K562 (cell line): ENCODE measurements around the gene SAP30L. TPM values are rescaled to one million over a fixed set of nuclear protein-coding genes. Genes with fewer than 3 reads are reported as not detected.

Source experiments
- ATAC-seq: fragments of 200-7000 bp; cut with Tn5 transposase; 3 replicates; pipeline ENCODE4 v1.9.1; 2020; ENCODE audit warnings: moderate library complexity
- BruUV-seq: library from RNA; stranded (reverse); fragments of 400-500 nt; replicated peaks from 2 replicates; lab custom pipeline; 2021; lab: Mats Ljungman, UMichigan
- CTCF ChIA-PET: fragments of 300-600 bp; formaldehyde crosslinking; extraction: SDS; loops from one replicate; lab custom pipeline; 2021; ENCODE audit warnings: low intra/inter-chr PET ratio; lab: Yijun Ruan, JAX
- POLR2A ChIA-PET: fragments of 300-600, 350-650 bp; sonication (Branson Sonifier 250); formaldehyde crosslinking; extraction: SDS; loops from one replicate; lab custom pipeline; 2021; ENCODE audit warnings: antibody characterized with exemption, inconsistent platforms; lab: Yijun Ruan, JAX
- DNase-seq, 4 experiments: peaks; one replicate each; pipeline versions ENCODE4 v3.0.0 to v3.0.0-alpha.2; 2011 to 2018; ENCODE audit warnings: low spot score in 3 of 4, mixed read lengths in 3 of 4; ENCODE audit errors: extremely low read depth in 1 of 4
- FAIRE-seq: peaks from 2 replicates; lab custom pipeline; 2011; peaks lifted over from hg19 to GRCh38; lab: Jason Lieb, UNC
- H2AFZ ChIP-seq: 2 replicates; pipeline ENCODE4 v1.6.0; 2011; ENCODE audit warnings: low read depth, low read length, control low read depth, inconsistent platforms
- H3K27ac ChIP-seq: fragments of 200-600 bp; 3 replicates; pipeline ENCODE4 v1.8.0; 2011; ENCODE audit warnings: low read depth, mild to moderate bottlenecking, control low read depth, inconsistent platforms, low read length, moderate library complexity, mixed read lengths; ENCODE audit errors: extremely low read depth
- H3K27me3 ChIP-seq, 2 experiments: fragments of 300-600 bp in 1 of 2; 2 replicates in 1 of 2; 3 replicates in 1 of 2; pipeline versions ENCODE4 v1.6.0 to v1.8.0; 2011; ENCODE audit warnings: inconsistent platforms in 2 of 2, low read length in 2 of 2, mild to moderate bottlenecking in 1 of 2, mixed read lengths in 1 of 2, moderate library complexity in 1 of 2; ENCODE audit not compliant: control insufficient read depth in 2 of 2, insufficient read depth in 2 of 2
- H3K36me3 ChIP-seq: fragments of 300-600 bp; 3 replicates; pipeline ENCODE4 v1.8.0; 2011; ENCODE audit warnings: mild to moderate bottlenecking, low read length, inconsistent platforms; ENCODE audit not compliant: control insufficient read depth, insufficient read depth
- H3K4me1 ChIP-seq, 2 experiments: fragments of 200-600 bp in 1 of 2; replicated peaks in 1 of 2; 2 replicates in 1 of 2; 3 replicates in 1 of 2; pipeline versions ENCODE4 v1.5.1 to v1.8.0; 2011; ENCODE audit warnings: inconsistent platforms in 2 of 2, low read length in 2 of 2, mild to moderate bottlenecking in 1 of 2, mixed read lengths in 1 of 2, moderate library complexity in 1 of 2; ENCODE audit not compliant: control insufficient read depth in 2 of 2, insufficient read depth in 2 of 2
- H3K4me2 ChIP-seq: 2 replicates; pipeline ENCODE4 v1.6.1; 2011; ENCODE audit warnings: low read length, control low read depth, inconsistent platforms, mixed read lengths; ENCODE audit not compliant: insufficient read depth
- H3K4me3 ChIP-seq: fragments of 200-600 bp; sonication (generic), shearing (Covaris generic); 2 replicates; pipeline ENCODE4 v1.5.1; 2016; ENCODE audit warnings: control low read depth, inconsistent platforms
- H3K79me2 ChIP-seq: fragments of 200-600 bp; 3 replicates; pipeline ENCODE4 v1.8.0; 2011; ENCODE audit warnings: low read length, inconsistent platforms; ENCODE audit not compliant: control insufficient read depth, insufficient read depth
- H3K9ac ChIP-seq, 2 experiments: 2 replicates each; pipeline versions ENCODE4 v1.6.0 to v1.6.1; 2011; ENCODE audit warnings: low read depth in 2 of 2, low read length in 2 of 2, control low read depth in 1 of 2, inconsistent platforms in 1 of 2, mild to moderate bottlenecking in 1 of 2, mixed read lengths in 1 of 2; ENCODE audit not compliant: insufficient read depth in 1 of 2
- H3K9me1 ChIP-seq: one replicate; pipeline ENCODE4 v1.6.0; 2011; ENCODE audit warnings: inconsistent platforms, mild to moderate bottlenecking, low read length, moderate library complexity; ENCODE audit not compliant: control insufficient read depth, insufficient read depth
- H3K9me3 ChIP-seq: replicated peaks from 2 replicates; pipeline ENCODE4 v1.5.1; 2011; ENCODE audit warnings: low read depth, low read length, inconsistent platforms; ENCODE audit not compliant: control insufficient read depth, insufficient read depth
- H4K20me1 ChIP-seq: replicated peaks from 2 replicates; pipeline ENCODE4 v1.6.1; 2011; ENCODE audit warnings: low read length, inconsistent platforms, mixed read lengths; ENCODE audit not compliant: control insufficient read depth, insufficient read depth
- BHLHE40 ChIP-seq: IDR thresholded peaks from 2 replicates; pipeline ENCODE4 v1.6.1; 2011; ENCODE audit warnings: low read length, improper control_type of control experiment
- NCOR1 ChIP-seq: fragments of 450-650 bp; IDR thresholded peaks from 2 replicates; pipeline ENCODE4 v1.6.1; 2016; ENCODE audit warnings: mild to moderate bottlenecking, moderate library complexity
- NFIC ChIP-seq: fragments of 450-650 bp; IDR thresholded peaks from 2 replicates; pipeline ENCODE4 v1.6.1; 2017; ENCODE audit warnings: mild to moderate bottlenecking, inconsistent platforms
- TCF15 ChIP-seq: fragments of 250-450 bp; sonication (Bioruptor Pico); IDR thresholded peaks from 2 replicates; pipeline ENCODE4 v1.8.0; 2022; ENCODE audit warnings: moderate library complexity, mild to moderate bottlenecking, inconsistent platforms
- ZNF695 ChIP-seq: fragments of 450-650 bp; formaldehyde crosslinking; IDR thresholded peaks from 2 replicates; pipeline ENCODE4 v1.4.0; 2020; ENCODE audit warnings: mild to moderate bottlenecking, moderate library complexity
- WGBS: fragments of 100-300 bp; shearing (Covaris generic); methylation state at CpG from one replicate; pipeline ENCODE4 v1.1.6; 2016; ENCODE audit warnings: low coverage, mixed read lengths; ENCODE audit not compliant: insufficient coverage; ENCODE audit errors: missing lambda C conversion rate; 5-methylcytosine and 5-hydroxymethylcytosine counted together
- in situ Hi-C: fragments of 300-500 bp; cut with MboI; formaldehyde crosslinking; loops from 4 replicates; pipeline ENCODE4 v1.15.0; 2018; ENCODE audit warnings: inconsistent platforms, mixed read lengths
- intact Hi-C: fragments of 100-400 bp; cut with micrococcal nuclease; formaldehyde crosslinking; loops from 2 replicates; pipeline ENCODE4 v1.14.2; 2022
- polyA plus RNA-seq, 8 experiments: library from polyadenylated mRNA; depleted of rRNA in 4 of 8; stranded (reverse) in 5 of 8; unstranded in 3 of 8; fragments of >200 nt; fragmentation: Nextera tagmentation in 2 of 8; fragmentation: Illumina TruSeq in 1 of 8; extraction: Ambion mirVana in 2 of 8; extraction: Trizol in 1 of 8; gene quantifications; 2 replicates each; pipeline versions ENCODE4 v1.2.1 to v1.2.3, GENCODE V29; 2011 to 2014; ENCODE audit warnings: inconsistent platforms in 1 of 8, missing spikeins in 1 of 8
- total RNA-seq, 7 experiments: library from RNA; depleted of rRNA in 6 of 7; stranded (reverse); fragments of >200 nt in 6 of 7; fragmentation: Illumina TruSeq in 2 of 7; extraction: Trizol in 2 of 7; gene quantifications; 2 replicates each; pipeline versions ENCODE4 v1.2.1 to v1.2.3, GENCODE V29; 2011 to 2021; ENCODE audit warnings: low replicate concordance in 1 of 7

SAP30L gene
- total and polyA plus RNA-seq, 9 of the 15 experiments (the other 6 are each of a cell fraction or from before 2014, with no cell fraction given): 5.1 to 33.6 (median 28.1) TPM

- Histone ChIP-seq H3K9ac (no peak overlapping the region), H3K4me2 (no peak overlapping the region), H4K20me1 (peaks cover 4% of the 10 kb centered on the region), H2AFZ (no peak overlapping the region)
- no peak for ATAC-seq
- CTCF ChIA-PET: no interaction called here
- WGBS: 31% methylated on average over 10 of the region's 27 CpGs
- BruUV-seq: no TSS peak
- FAIRE-seq: no peak
- TF ChIP-seq NCOR1 (no peak), BHLHE40 (no peak), TCF15 (CRISPR knock-in tag) (no peak), NFIC (no peak), ZNF695 (CRISPR knock-in tag) (no peak)
- TF ChIP-seq, all 486 proteins: peak for 0
- no peaks in the 10 kb centered on the region for H3K9me1 ChIP-seq
- in situ Hi-C loops: no loop called here
- H3K4me1 ChIP-seq: peaks cover 0 to 30% of the 10 kb centered on the region in 2 experiments; a peak in 1 of 5 replicates
- no peaks in the 10 kb centered on the region for H3K36me3 ChIP-seq
- no peak overlapping the region for H3K4me3 ChIP-seq
- H3K27ac ChIP-seq: no peak overlapping the region
- no peak for DNase-seq
- H3K27me3 ChIP-seq: peaks cover 83 to 98% of the 10 kb centered on the region in 2 experiments
- no peaks in the 10 kb centered on the region for H3K79me2 ChIP-seq
- POLR2A ChIA-PET: interaction anchor here (0.6 kb wide), 1 partner anchor 128 kb away, joined by 3 read pairs; no protein-coding TSS in a partner anchor
- intact Hi-C loops: no loop called here
- H3K9me3 ChIP-seq: no peaks in the 10 kb centered on the region
Measured at GRCh38 chr5:154478752-154479159, 33.0 kb downstream of the SAP30L start.
